Hair follicle dermal papilla cell (primary cell): Measurements from ENCODE around the gene NHLRC3. TPM values are rescaled to one million over a fixed set of nuclear protein-coding genes. Genes with fewer than 3 reads are reported as not detected.

Source experiments
- total RNA-seq: library from RNA; depleted of rRNA; stranded (reverse); fragments of >200 nt; gene quantifications from 2 replicates; pipeline ENCODE4 v1.2.3, GENCODE V29; 2012

NHLRC3 gene
- total RNA-seq, result 12.3 and 14.3 TPM in 2 replicates

GRCh38 chr13:39037880-39038568, at the start of gene NHLRC3, which contains the start of gene PROSER1:
NHLRC3 (plus strand) TSS chr13:39038456; CDS start chr13:39038640, 184 bp downstream.
PROSER1 (minus strand) TSS chr13:39038089; CDS start chr13:39037242, 847 bp downstream.

GRCh38 chr13:38990693-38991092, 47.6 kb upstream of the NHLRC3 start, which contains the start of gene STOML3:
STOML3 (minus strand) TSS chr13:38990831; CDS start chr13:38990721, 110 bp downstream.

Other genes starting within 250 kb of the NHLRC3 start
- not detected in 2 replicates for gene STOML3, start 47.6 kb upstream of the NHLRC3 start, total RNA-seq
- 5.3 and 10.7 TPM in 2 replicates for gene PROSER1, start 367 bp upstream of the NHLRC3 start, total RNA-seq